Measurements from ENCODE around the gene RNASE8.

GRCh38 chr14:21020977-21021545 lies 36.6 kb upstream of the RNASE8 start:
- TF ChIP-seq YY1 (IDR thresholded peaks at IDR 0.05; ENCODE audit: low read depth, low read length), result no peak
- TF ChIP-seq DPF2 (IDR thresholded peaks at IDR 0.05), result no peak
- TF ChIP-seq POLR2AphosphoS5 (IDR thresholded peaks at IDR 0.05; ENCODE audit: low read length), result no peak
- TF ChIP-seq USF2 (IDR thresholded peaks at IDR 0.05; ENCODE audit: borderline replicate concordance, low read depth, low read length), result no peak
- no peak for TF ChIP-seq CTCF (IDR thresholded peaks at IDR 0.05 in 2 of 3, conservative IDR thresholded peaks at IDR 0.05 in 1 of 3; ENCODE audit: control insufficient read depth in 2 of 3, extremely low read depth in 1 of 3, insufficient read depth in 1 of 3, low read depth in 3 of 3, low read length in 3 of 3)
- TF ChIP-seq TAF1 (IDR thresholded peaks at IDR 0.05; ENCODE audit: borderline replicate concordance, low read depth, low read length), result no peak

Data from GM12878 (cell line).